HEK293 (cell line): ENCODE results near the gene HERC3.

Experiments used
- CTCF ChIA-PET: fragments of 350-600 bp; formaldehyde crosslinking; extraction: SDS; loops from one replicate; lab custom pipeline; 2021; ENCODE audit warnings: antibody characterized with exemption; lab: Yijun Ruan, JAX
- POLR2A ChIA-PET: fragments of 300-600 bp; formaldehyde crosslinking; extraction: SDS; loops from one replicate; lab custom pipeline; 2020; ENCODE audit warnings: antibody characterized with exemption, inconsistent platforms; lab: Yijun Ruan, JAX
- H3K27ac ChIP-seq: fragments of 200-500 bp; sonication (Bioruptor generic); 2 replicates; pipeline ENCODE4 v1.5.1; 2014; ENCODE audit warnings: low read depth, low read length, control low read depth, inconsistent platforms; ENCODE audit errors: extremely low read depth
- H3K36me3 ChIP-seq, 2 experiments: fragments of 200-500 bp in 1 of 2; sonication (Bioruptor generic) in 1 of 2; 1 replicate in 1 of 2; 2 replicates in 1 of 2; pipeline ENCODE4 v1.5.1; 2014 to 2017; ENCODE audit warnings: inconsistent platforms in 2 of 2, low read length in 2 of 2; ENCODE audit not compliant: control insufficient read depth in 2 of 2, insufficient read depth in 1 of 2
- H3K4me1 ChIP-seq: fragments of 200-500 bp; sonication (Bioruptor generic); 2 replicates; pipeline ENCODE4 v1.5.1; 2014; ENCODE audit warnings: mild to moderate bottlenecking, low read length, inconsistent platforms; ENCODE audit not compliant: control insufficient read depth, insufficient read depth
- H3K4me3 ChIP-seq: 2 replicates; pipeline ENCODE4 v1.5.1; 2011; ENCODE audit warnings: low read depth, mild to moderate bottlenecking, control low read depth, low read length, moderate library complexity
- H3K9me3 ChIP-seq: fragments of 200-500 bp; sonication (Bioruptor generic); 2 replicates; pipeline ENCODE4 v1.5.1; 2014; ENCODE audit warnings: low read depth, low read length, inconsistent platforms; ENCODE audit not compliant: control insufficient read depth, insufficient read depth
- ZEB2 ChIP-seq: fragments of 450-650 bp; formaldehyde crosslinking; IDR thresholded peaks from 2 replicates; pipeline ENCODE4 v1.5.1; 2016; ENCODE audit warnings: missing biosample characterization, missing genetic modification characterization
- ZNF16 ChIP-seq: fragments of 450-650 bp; formaldehyde crosslinking; IDR thresholded peaks from 2 replicates; pipeline ENCODE4 v1.5.1; 2016; ENCODE audit warnings: low read depth, missing biosample characterization, missing genetic modification characterization
- ZNF433 ChIP-seq: fragments of 450-650 bp; formaldehyde crosslinking; IDR thresholded peaks from 2 replicates; pipeline ENCODE4 v1.5.1; 2016; ENCODE audit warnings: missing biosample characterization, missing genetic modification characterization, low read depth
- ZNF514 ChIP-seq: fragments of 450-650 bp; formaldehyde crosslinking; IDR thresholded peaks from 2 replicates; pipeline ENCODE4 v1.5.1; 2016; ENCODE audit warnings: missing biosample characterization, missing genetic modification characterization
- ZNF596 ChIP-seq: fragments of 450-650 bp; IDR thresholded peaks from 2 replicates; pipeline ENCODE4 v1.5.0; 2018; ENCODE audit warnings: missing biosample characterization, mild to moderate bottlenecking, missing genetic modification characterization, moderate library complexity
- ZNF747 ChIP-seq: fragments of 450-650 bp; formaldehyde crosslinking; IDR thresholded peaks from 2 replicates; pipeline ENCODE4 v1.5.1; 2016; ENCODE audit warnings: missing biosample characterization, missing genetic modification characterization
- TF ChIP-seq, protein P1 (sequence below): fragments of 450-650 bp; formaldehyde crosslinking; IDR thresholded peaks from 2 replicates; pipeline ENCODE4 v1.5.1; 2016; ENCODE audit warnings: missing biosample characterization, missing genetic modification characterization
- TF ChIP-seq, protein P2 (sequence below): fragments of 450-650 bp; IDR thresholded peaks from 2 replicates; pipeline ENCODE4 v1.5.1; 2018; ENCODE audit warnings: missing biosample characterization, mild to moderate bottlenecking, missing genetic modification characterization
- TF ChIP-seq, protein P3 (sequence below): fragments of 450-650 bp; formaldehyde crosslinking; IDR thresholded peaks from 2 replicates; pipeline ENCODE4 v1.5.1; 2016; ENCODE audit warnings: missing biosample characterization, missing genetic modification characterization
- TF ChIP-seq, protein P4 (sequence below): fragments of 450-650 bp; formaldehyde crosslinking; IDR thresholded peaks from 2 replicates; pipeline ENCODE4 v1.5.1; 2016; ENCODE audit warnings: missing biosample characterization, missing genetic modification characterization
- TF ChIP-seq, protein P5 (sequence below): fragments of 450-650 bp; formaldehyde crosslinking; IDR thresholded peaks from 2 replicates; pipeline ENCODE4 v1.5.1; 2016; ENCODE audit warnings: missing biosample characterization, missing genetic modification characterization
- TF ChIP-seq, protein P6 (sequence below): fragments of 450-650 bp; formaldehyde crosslinking; IDR thresholded peaks from 2 replicates; pipeline ENCODE4 v1.5.1; 2016; ENCODE audit warnings: missing biosample characterization, missing genetic modification characterization
- TF ChIP-seq, protein P7 (sequence below): fragments of 450-650 bp; formaldehyde crosslinking; IDR thresholded peaks from 2 replicates; pipeline ENCODE4 v1.5.1; 2016; ENCODE audit warnings: missing biosample characterization, missing genetic modification characterization, borderline replicate concordance
- TF ChIP-seq, protein P8 (sequence below): fragments of 450-650 bp; formaldehyde crosslinking; IDR thresholded peaks from 2 replicates; pipeline ENCODE4 v1.5.0; 2017; ENCODE audit warnings: missing biosample characterization, missing genetic modification characterization, borderline replicate concordance

The HERC3 gene

DNA sequence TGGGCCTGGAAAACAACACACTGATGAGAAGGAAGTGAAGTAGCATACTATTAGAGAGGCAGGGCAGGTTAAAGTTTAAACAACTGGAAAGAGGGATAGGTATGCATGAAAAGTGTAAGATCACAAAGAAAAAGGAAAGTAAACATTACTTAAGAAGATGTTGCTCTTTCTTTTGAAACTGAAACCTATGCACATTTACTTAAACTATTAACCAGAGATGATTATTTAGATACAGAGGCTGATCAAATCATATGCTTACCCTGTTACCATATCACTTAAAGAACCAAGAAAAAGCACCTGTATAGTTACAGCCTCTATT lies 67.6 kb downstream of the HERC3 start (continued):
- TF ChIP-seq, protein P1, sequence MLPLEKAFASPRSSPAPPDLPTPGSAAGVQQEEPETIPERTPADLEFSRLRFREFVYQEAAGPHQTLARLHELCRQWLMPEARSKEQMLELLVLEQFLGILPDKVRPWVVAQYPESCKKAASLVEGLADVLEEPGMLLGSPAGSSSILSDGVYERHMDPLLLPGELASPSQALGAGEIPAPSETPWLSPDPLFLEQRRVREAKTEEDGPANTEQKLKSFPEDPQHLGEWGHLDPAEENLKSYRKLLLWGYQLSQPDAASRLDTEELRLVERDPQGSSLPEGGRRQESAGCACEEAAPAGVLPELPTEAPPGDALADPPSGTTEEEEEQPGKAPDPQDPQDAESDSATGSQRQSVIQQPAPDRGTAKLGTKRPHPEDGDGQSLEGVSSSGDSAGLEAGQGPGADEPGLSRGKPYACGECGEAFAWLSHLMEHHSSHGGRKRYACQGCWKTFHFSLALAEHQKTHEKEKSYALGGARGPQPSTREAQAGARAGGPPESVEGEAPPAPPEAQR (tag by site-specific recombination): no peak
- TF ChIP-seq ZNF514 (tag by site-specific recombination) (no peak), ZNF16 (tag by site-specific recombination) (no peak)
- TF ChIP-seq, all 188 proteins: peak for 0

DNA sequence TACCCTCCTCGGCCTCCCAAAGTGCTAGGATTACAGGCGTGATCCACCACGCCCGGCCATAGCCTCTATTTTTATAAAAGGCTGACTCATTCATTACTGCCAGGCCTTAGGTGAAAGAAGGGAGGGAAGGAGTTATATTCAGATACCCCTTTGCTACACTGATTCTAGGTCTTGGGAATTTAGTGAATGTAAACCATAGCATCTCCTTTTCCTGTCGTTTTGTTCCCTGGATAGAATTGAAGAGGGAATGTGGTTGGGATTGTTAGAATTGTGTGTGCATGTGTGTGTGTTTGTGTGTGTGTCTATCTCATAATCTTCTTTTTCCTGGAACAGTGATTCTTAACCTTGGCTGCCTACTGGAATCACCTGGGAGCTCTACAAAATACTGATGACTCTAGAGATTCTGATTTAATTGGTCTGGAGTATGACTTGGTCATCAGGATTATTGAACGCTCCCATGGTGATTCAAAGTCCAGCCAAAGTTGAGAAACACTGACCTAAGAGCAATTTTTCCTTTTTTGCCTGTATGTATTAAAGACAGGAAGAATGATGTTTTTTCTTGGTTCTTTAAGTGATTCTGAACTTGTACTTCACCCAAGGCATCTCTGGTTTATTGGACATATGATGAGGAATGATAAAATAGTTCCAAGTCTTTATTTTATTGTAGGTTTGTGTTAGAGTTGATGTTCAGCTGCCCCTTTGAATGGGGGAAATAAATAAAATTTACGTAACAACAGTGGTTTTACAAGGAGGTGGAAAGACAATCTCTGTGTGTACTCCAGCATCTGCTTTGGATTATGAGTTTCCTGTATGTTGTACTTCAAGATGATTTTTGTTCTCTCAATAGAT lies 68.4 kb downstream of the HERC3 start:
- POLR2A ChIA-PET: no interaction called here
- TF ChIP-seq ZNF747 (tag by site-specific recombination) (no peak), ZNF514 (tag by site-specific recombination) (no peak), ZNF596 (no peak), ZNF433 (tag by site-specific recombination) (no peak), ZEB2 (tag by site-specific recombination) (no peak)
- TF ChIP-seq, protein P2, sequence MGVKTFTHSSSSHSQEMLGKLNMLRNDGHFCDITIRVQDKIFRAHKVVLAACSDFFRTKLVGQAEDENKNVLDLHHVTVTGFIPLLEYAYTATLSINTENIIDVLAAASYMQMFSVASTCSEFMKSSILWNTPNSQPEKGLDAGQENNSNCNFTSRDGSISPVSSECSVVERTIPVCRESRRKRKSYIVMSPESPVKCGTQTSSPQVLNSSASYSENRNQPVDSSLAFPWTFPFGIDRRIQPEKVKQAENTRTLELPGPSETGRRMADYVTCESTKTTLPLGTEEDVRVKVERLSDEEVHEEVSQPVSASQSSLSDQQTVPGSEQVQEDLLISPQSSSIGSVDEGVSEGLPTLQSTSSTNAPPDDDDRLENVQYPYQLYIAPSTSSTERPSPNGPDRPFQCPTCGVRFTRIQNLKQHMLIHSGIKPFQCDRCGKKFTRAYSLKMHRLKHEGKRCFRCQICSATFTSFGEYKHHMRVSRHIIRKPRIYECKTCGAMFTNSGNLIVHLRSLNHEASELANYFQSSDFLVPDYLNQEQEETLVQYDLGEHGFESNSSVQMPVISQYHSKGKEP (tag by site-specific recombination): no peak
- TF ChIP-seq, protein P3, sequence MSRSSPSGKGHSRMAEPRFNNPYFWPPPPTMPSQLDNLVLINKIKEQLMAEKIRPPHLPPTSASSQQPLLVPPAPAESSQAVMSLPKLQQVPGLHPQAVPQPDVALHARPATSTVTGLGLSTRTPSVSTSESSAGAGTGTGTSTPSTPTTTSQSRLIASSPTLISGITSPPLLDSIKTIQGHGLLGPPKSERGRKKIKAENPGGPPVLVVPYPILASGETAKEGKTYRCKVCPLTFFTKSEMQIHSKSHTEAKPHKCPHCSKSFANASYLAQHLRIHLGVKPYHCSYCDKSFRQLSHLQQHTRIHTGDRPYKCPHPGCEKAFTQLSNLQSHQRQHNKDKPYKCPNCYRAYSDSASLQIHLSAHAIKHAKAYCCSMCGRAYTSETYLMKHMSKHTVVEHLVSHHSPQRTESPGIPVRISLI (tag by site-specific recombination): no peak
- TF ChIP-seq, protein P4, sequence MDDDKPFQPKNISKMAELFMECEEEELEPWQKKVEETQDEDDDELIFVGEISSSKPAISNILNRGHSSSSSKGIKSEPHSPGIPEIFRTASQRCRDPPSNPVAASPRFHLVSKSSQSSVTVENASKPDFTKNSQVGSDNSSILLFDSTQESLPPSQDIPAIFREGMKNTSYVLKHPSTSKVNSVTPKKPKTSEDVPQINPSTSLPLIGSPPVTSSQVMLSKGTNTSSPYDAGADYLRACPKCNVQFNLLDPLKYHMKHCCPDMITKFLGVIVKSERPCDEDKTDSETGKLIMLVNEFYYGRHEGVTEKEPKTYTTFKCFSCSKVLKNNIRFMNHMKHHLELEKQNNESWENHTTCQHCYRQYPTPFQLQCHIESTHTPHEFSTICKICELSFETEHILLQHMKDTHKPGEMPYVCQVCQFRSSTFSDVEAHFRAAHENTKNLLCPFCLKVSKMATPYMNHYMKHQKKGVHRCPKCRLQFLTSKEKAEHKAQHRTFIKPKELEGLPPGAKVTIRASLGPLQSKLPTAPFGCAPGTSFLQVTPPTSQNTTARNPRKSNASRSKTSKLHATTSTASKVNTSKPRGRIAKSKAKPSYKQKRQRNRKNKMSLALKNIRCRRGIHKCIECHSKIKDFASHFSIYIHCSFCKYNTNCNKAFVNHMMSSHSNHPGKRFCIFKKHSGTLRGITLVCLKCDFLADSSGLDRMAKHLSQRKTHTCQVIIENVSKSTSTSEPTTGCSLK: no peak
- TF ChIP-seq, protein P5, sequence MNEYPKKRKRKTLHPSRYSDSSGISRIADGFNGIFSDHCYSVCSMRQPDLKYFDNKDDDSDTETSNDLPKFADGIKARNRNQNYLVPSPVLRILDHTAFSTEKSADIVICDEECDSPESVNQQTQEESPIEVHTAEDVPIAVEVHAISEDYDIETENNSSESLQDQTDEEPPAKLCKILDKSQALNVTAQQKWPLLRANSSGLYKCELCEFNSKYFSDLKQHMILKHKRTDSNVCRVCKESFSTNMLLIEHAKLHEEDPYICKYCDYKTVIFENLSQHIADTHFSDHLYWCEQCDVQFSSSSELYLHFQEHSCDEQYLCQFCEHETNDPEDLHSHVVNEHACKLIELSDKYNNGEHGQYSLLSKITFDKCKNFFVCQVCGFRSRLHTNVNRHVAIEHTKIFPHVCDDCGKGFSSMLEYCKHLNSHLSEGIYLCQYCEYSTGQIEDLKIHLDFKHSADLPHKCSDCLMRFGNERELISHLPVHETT: no peak
- TF ChIP-seq, protein P6, sequence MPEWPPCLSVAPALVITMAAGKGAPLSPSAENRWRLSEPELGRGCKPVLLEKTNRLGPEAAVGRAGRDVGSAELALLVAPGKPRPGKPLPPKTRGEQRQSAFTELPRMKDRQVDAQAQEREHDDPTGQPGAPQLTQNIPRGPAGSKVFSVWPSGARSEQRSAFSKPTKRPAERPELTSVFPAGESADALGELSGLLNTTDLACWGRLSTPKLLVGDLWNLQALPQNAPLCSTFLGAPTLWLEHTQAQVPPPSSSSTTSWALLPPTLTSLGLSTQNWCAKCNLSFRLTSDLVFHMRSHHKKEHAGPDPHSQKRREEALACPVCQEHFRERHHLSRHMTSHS (tag by site-specific recombination): no peak
- Histone ChIP-seq H3K4me1 (no peaks in the 10 kb centered on the region), H3K36me3 (peaks cover 0 to 5% of the 10 kb centered on the region in 2 experiments; a peak in 1 of 3 replicates), H3K4me3 (no peak overlapping the region), H3K9me3 (no peaks in the 10 kb centered on the region), H3K27ac (no peak overlapping the region)
- CTCF ChIA-PET: interaction anchor here (1.2 kb wide), 1 partner anchor 121 kb away, joined by 3 read pairs; no protein-coding TSS in a partner anchor

DNA sequence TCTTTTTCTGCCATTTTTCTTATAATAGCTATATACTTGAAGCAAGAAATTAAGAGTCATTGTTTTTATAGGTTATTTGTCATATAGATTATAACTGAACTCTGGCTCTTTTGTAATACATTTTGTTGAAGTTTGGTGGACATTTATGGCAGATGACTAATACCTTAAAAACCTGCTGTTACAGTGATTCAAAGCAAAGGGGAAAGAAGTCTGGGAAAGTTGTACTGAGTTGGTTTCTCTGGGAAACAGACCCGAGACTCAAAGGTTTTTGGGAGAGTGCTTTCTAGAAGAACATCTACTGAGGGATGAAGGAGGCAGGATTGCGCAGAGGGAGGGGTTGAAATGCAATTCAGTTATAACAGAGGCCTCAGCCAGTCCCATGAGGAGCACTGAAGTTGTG lies 69.5 kb downstream of the HERC3 start:
- H3K4me3 ChIP-seq: no peak overlapping the region
- POLR2A ChIA-PET: no interaction called here
- CTCF ChIA-PET: interaction anchor here (0.7 kb wide), 1 partner anchor 32 kb away, joined by 4 read pairs; no protein-coding TSS in a partner anchor
- H3K4me1 ChIP-seq: no peaks in the 10 kb centered on the region
- no peaks in the 10 kb centered on the region for H3K36me3 ChIP-seq
- H3K27ac ChIP-seq: no peak overlapping the region
- H3K9me3 ChIP-seq: no peaks in the 10 kb centered on the region
- TF ChIP-seq, protein P7, sequence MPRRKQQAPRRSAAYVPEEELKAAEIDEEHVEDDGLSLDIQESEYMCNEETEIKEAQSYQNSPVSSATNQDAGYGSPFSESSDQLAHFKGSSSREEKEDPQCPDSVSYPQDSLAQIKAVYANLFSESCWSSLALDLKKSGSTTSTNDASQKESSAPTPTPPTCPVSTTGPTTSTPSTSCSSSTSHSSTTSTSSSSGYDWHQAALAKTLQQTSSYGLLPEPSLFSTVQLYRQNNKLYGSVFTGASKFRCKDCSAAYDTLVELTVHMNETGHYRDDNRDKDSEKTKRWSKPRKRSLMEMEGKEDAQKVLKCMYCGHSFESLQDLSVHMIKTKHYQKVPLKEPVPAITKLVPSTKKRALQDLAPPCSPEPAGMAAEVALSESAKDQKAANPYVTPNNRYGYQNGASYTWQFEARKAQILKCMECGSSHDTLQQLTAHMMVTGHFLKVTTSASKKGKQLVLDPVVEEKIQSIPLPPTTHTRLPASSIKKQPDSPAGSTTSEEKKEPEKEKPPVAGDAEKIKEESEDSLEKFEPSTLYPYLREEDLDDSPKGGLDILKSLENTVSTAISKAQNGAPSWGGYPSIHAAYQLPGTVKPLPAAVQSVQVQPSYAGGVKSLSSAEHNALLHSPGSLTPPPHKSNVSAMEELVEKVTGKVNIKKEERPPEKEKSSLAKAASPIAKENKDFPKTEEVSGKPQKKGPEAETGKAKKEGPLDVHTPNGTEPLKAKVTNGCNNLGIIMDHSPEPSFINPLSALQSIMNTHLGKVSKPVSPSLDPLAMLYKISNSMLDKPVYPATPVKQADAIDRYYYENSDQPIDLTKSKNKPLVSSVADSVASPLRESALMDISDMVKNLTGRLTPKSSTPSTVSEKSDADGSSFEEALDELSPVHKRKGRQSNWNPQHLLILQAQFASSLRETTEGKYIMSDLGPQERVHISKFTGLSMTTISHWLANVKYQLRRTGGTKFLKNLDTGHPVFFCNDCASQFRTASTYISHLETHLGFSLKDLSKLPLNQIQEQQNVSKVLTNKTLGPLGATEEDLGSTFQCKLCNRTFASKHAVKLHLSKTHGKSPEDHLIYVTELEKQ (tag by site-specific recombination): no peak
- TF ChIP-seq, protein P8, sequence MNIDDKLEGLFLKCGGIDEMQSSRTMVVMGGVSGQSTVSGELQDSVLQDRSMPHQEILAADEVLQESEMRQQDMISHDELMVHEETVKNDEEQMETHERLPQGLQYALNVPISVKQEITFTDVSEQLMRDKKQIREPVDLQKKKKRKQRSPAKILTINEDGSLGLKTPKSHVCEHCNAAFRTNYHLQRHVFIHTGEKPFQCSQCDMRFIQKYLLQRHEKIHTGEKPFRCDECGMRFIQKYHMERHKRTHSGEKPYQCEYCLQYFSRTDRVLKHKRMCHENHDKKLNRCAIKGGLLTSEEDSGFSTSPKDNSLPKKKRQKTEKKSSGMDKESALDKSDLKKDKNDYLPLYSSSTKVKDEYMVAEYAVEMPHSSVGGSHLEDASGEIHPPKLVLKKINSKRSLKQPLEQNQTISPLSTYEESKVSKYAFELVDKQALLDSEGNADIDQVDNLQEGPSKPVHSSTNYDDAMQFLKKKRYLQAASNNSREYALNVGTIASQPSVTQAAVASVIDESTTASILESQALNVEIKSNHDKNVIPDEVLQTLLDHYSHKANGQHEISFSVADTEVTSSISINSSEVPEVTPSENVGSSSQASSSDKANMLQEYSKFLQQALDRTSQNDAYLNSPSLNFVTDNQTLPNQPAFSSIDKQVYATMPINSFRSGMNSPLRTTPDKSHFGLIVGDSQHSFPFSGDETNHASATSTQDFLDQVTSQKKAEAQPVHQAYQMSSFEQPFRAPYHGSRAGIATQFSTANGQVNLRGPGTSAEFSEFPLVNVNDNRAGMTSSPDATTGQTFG (tag by site-specific recombination): no peak
